IPS-11a (cell line): ENCODE measurements around the gene EPAS1.

Source experiments
- H3K4me3 ChIP-seq: one replicate; pipeline ENCODE4 v1.5.1; 2013; ENCODE audit warnings: low read depth, low read length, control low read depth

Gene EPAS1

DNA sequence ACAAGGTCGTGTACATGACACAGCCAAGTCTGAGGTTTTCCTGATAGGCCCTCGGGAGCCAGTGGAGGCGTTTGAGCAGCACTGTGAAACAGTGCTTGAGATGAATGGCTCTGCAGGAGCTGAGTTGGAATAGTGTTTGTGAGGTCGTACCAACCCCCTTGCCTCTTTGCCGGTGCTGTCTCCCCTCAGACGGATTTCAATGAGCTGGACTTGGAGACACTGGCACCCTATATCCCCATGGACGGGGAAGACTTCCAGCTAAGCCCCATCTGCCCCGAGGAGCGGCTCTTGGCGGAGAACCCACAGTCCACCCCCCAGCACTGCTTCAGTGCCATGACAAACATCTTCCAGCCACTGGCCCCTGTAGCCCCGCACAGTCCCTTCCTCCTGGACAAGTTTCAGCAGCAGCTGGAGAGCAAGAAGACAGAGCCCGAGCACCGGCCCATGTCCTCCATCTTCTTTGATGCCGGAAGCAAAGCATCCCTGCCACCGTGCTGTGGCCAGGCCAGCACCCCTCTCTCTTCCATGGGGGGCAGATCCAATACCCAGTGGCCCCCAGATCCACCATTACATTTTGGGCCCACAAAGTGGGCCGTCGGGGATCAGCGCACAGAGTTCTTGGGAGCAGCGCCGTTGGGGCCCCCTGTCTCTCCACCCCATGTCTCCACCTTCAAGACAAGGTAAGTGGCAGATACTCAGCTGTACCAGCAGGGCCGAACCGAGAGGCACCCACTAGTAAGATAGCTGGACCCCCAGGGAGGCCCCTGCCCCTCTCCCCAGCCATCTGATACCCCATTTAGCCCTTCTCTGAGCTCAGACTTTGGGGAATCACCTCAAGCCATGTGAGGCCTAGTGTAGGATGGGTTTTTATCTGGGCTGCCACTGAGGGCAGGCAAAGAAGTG lies 83.1 kb downstream of the EPAS1 start:
- no peak overlapping the region for H3K4me3 ChIP-seq

- H3K4me3 ChIP-seq: no peak overlapping the region
Observed at GRCh38 chr2:46381263-46381849, 84.1 kb downstream of the EPAS1 start.

GRCh38 chr2:46381871-46382270 lies 84.7 kb downstream of the EPAS1 start:
- H3K4me3 ChIP-seq: no peak overlapping the region

DNA sequence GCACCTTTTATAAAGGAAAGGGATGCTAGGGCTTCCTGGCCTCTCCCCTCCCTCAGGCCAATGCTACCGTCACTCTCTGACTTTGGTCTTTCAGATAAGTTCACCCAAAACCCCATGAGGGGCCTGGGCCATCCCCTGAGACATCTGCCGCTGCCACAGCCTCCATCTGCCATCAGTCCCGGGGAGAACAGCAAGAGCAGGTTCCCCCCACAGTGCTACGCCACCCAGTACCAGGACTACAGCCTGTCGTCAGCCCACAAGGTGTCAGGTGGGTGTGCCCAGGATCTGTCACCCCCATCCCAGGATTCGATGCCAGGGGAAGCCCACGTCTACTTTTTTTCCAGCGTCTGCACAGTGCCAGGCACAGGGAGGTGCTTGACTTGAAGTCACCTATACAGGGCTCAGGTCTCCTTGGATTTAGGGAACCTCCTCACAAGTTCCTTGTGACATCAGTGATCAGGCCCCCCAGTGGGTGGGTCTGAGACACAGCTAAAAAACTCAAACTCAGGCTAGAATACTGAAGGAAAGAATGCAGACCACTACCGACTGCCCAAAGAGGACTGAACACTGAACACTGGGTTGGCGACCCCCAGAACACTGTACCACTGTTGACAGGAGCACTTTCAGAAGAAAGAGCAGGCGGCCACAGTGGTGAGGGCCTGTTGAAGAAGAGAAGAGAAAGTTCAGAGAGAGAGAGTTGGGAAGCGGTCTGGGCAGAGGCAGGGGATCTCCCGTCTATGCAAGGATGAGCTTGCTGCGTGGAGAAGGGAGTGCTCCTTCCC lies 85.3 kb downstream of the EPAS1 start:
- no peak overlapping the region for H3K4me3 ChIP-seq

DNA sequence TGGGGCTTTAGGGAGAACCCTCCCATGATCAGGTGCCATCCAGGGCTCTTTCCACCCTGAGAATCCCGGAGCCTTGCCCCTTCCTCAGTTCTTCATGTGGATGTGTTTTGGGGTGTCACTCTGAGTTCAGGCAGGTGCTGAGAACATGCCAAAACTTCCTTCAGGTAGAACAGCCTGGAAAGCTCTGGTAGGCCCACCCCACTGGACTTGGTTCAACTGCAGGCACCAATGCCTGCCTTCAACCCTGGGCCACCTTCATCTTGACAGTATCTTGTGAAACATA lies 85.8 kb downstream of the EPAS1 start:
- H3K4me3 ChIP-seq: no peak overlapping the region

- H3K4me3 ChIP-seq: no peak overlapping the region
Observed at GRCh38 chr2:46383784-46384456, 86.7 kb downstream of the EPAS1 start.

- H3K4me3 ChIP-seq: no peak overlapping the region
Observed at GRCh38 chr2:46384457-46384815, 87.2 kb downstream of the EPAS1 start.

- H3K4me3 ChIP-seq: no peak overlapping the region
Observed at GRCh38 chr2:46385786-46386577, 88.8 kb downstream of the EPAS1 start.

DNA sequence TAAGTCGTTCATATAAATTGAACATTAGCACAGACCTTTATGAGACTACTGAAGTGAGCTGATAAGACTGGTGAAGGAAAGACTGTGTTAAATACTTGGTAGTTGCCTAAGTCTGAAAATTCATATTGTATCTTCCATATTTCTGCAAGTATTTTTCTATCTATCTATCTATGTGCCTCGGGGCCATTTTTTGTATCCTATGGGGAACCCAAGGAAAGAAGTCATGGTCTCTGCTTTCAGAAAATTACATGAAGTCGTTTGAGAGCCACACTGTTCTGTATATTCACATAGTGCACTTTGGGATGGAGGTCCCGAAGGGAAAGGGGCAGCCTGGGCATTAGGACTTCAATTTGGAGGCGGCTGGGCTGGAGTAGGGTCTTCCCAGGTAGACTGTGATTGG lies 89.6 kb downstream of the EPAS1 start:
- H3K4me3 ChIP-seq: no peak overlapping the region

DNA sequence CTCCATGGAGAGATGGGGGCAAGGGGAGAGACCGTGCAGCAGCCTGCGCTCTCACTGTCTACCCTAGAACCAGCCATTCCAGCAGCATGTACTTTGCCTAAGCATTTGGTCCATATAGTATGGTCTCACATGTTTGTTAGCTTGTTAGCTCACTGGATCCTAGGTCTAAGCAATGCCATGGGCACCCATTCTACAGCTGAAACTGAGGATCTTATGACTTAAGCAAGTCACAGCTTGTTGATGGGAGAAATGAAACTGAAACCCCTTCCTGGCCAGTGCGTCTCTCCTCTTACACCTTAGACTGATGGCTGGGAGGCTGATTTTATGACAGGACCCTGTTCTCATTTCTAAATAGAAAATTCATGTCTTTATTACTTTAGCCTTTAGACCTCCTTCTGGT lies 90.1 kb downstream of the EPAS1 start:
- H3K4me3 ChIP-seq: no peak overlapping the region

DNA sequence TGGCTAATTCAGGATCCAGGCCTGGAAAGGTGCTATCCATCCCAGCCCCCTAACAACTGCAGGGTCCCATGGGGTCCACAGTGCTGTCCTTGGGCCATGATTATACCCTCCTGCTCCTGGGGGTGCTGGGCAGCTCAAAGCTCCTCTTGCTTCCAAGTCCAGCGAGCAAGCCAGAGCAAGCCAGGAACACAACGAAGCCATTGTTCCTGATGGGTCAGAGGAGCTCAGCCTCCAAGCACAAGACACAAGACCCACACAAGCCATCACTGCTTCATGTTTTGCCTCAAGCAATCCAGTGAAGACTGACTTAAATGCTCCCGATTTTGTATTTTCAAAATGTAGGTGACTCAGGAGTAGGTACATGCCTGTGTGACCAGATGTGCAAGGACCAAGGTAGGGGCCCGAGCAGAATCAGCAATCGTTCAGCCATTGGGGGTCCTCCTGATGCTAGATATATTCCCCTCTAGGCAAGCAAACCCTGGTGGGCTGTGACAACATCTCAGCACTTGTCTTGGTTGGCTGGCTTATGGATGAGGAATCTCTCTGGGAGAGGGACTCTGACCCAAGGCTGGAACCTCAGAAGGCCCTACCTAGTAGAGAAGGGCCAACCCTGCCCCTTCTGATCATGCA lies 90.8 kb downstream of the EPAS1 start:
- no peak overlapping the region for H3K4me3 ChIP-seq

DNA sequence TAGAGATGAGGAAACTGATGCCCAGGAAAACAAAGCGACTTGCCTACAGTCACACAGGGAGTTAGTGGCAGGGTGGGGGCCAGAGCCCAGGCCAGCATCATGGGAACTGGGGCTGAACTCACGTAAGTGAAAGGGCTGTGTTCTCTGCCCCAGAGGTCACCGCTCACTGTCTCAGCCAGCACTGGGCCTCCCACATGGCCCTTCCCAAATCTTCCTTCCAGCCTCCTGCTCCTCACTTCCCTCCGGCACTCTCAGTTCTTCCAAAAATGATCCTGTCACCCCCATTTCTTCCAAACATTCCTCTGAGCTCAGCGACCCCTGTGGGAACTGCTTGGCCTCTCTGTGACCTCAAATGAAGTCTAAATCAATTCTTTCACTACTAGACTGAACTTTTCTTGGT lies 91.7 kb downstream of the EPAS1 start:
- no peak overlapping the region for H3K4me3 ChIP-seq

DNA sequence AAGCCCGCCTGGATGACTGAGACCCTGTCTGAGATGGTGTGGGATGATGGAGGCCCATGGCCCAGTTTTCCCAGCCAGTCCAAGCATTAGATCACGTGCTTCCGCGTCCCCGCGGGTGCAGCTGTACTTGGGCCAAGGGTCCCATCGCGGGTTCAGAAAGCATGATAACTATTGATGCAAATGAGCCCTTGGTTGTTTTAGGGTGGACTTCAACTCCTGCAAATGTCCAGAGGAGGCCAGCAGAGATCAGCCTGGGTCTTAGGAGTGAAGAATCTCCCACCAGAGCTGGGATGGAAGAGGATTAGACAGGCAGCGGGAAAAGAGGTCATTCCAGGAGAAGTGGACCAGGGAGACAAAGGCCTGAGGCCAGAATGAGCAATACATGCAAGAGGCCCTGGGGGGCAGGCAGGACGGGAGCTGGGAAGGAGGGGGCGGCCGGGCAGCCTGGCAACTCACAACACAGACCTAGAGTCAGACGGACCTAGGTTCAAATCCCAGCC lies 92.3 kb downstream of the EPAS1 start:
- H3K4me3 ChIP-seq: no peak overlapping the region

GRCh38 chr2:46390036-46390435 lies 92.8 kb downstream of the EPAS1 start:
- no peak overlapping the region for H3K4me3 ChIP-seq

DNA sequence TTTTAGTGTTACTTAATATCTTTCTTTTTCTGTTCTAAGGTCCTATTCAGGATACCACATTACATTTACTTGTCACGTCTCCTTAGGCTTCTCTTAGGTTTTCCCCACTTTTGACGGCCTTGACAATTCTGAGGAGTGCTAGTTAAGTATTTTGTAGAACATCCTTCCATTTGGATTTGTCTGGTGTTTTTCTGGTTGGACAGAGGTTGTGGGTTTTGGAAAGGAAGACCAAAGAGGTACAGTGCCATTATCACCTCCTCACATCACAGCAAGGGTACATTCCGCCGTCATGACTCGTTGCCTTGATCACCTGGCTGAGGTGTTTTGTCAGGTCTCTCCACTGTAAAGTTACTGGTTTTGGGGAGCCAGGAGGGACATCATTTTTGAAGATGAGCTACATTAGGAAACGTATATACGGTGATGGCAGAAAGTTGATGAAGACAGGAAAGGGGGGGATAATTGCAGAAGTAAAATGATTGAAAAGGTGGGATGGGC lies 93.7 kb downstream of the EPAS1 start:
- no peak overlapping the region for H3K4me3 ChIP-seq

GRCh38 chr2:46392561-46393346 lies 95.5 kb downstream of the EPAS1 start:
- no peak overlapping the region for H3K4me3 ChIP-seq

- no peak overlapping the region for H3K4me3 ChIP-seq
Observed at GRCh38 chr2:46393347-46393820, 96.2 kb downstream of the EPAS1 start.

DNA sequence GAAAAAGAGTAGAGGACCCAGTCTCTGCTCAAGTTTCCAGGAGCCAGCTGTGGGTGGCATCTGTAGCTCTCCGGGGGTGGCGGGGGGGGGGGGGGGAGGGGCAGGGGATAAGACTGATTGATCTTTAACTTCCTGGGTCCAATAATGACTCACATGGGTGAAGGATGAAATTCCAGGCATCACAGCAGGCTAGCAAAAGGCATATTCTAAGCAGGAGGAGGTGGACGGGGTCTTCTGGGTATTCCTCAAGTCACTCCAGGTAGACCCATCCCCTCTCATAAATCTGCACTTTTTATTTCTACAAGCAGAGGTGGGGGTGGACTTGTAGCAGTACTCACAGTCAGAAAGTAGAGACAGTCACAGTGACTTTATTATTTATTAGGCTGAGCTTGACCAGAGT lies 96.7 kb downstream of the EPAS1 start:
- H3K4me3 ChIP-seq: no peak overlapping the region
